GM12878 (cell line): ENCODE measurements around the gene PRIM1. TPM values are rescaled to one million over a fixed set of nuclear protein-coding genes. Genes with fewer than 3 reads are reported as not detected.
A peak's percentile ranks its signal among the peaks of the same experiment; 100 is the strongest.

ENCODE experiments used
- ASH2L ChIP-seq: fragments of 300-600, 200-600 bp; sonication (generic); IDR thresholded peaks from 2 replicates; pipeline ENCODE4 v1.6.1; 2017; ENCODE audit warnings: low read depth, mild to moderate bottlenecking, borderline replicate concordance
- BMI1 ChIP-seq: fragments of 450-650 bp; IDR thresholded peaks from 2 replicates; pipeline ENCODE4 v1.6.1; 2016; ENCODE audit warnings: mild to moderate bottlenecking, moderate library complexity, borderline replicate concordance
- CHD1 ChIP-seq: IDR thresholded peaks from 2 replicates; pipeline ENCODE4 v1.6.1; 2012; ENCODE audit warnings: low read depth, low read length, improper control_type of control experiment
- EGR1 ChIP-seq, 2 experiments: IDR thresholded peaks; 1 replicate in 1 of 2; 2 replicates in 1 of 2; pipeline ENCODE4 v1.6.1; 2011 to 2012; ENCODE audit warnings: low read depth in 2 of 2, low read length in 2 of 2, borderline replicate concordance in 1 of 2, mild to moderate bottlenecking in 1 of 2, moderate library complexity in 1 of 2
- MEF2A ChIP-seq: IDR thresholded peaks from 2 replicates; pipeline ENCODE4 v1.6.1; 2011; ENCODE audit warnings: low read depth, mild to moderate bottlenecking, low read length, moderate library complexity; ENCODE audit not compliant: insufficient read depth
- NKRF ChIP-seq: fragments of 450-650 bp; conservative IDR thresholded peaks from 2 replicates; pipeline ENCODE4 v1.6.1; 2017; ENCODE audit warnings: mild to moderate bottlenecking, moderate library complexity
- TAF1 ChIP-seq: IDR thresholded peaks from 2 replicates; pipeline ENCODE4 v1.6.1; 2011; ENCODE audit warnings: mild to moderate bottlenecking, low read depth, low read length, borderline replicate concordance
- TCF12 ChIP-seq: IDR thresholded peaks from 2 replicates; pipeline ENCODE4 v1.6.1; 2011; ENCODE audit warnings: low read depth, mild to moderate bottlenecking, low read length
- USF1 ChIP-seq: IDR thresholded peaks from 2 replicates; pipeline ENCODE4 v1.6.1; 2011; ENCODE audit warnings: borderline replicate concordance, low read depth, mild to moderate bottlenecking, moderate library complexity, mixed read lengths, low read length; ENCODE audit not compliant: insufficient read depth; ENCODE audit errors: extremely low read length
- WRNIP1 ChIP-seq: IDR thresholded peaks from 2 replicates; pipeline ENCODE4 v1.6.1; 2011; ENCODE audit warnings: low read depth, low read length, improper control_type of control experiment, borderline replicate concordance
- polyA plus RNA-seq, 11 experiments: library from polyadenylated mRNA; depleted of rRNA in 4 of 11; unstranded in 6 of 11; stranded (reverse) in 5 of 11; fragments of >200 nt; fragmentation: Nextera tagmentation in 4 of 11; fragmentation: Illumina TruSeq in 1 of 11; extraction: Ambion mirVana in 4 of 11; extraction: Trizol in 1 of 11; gene quantifications; 1 replicate in 1 of 11; 2 replicates in 10 of 11; pipeline versions ENCODE4 v1.2.1 to v1.2.3, GENCODE V29; 2011 to 2016; ENCODE audit warnings: inconsistent platforms in 2 of 11, missing spikeins in 2 of 11, low read depth in 1 of 11
- total RNA-seq, 4 experiments: library from RNA; depleted of rRNA in 3 of 4; stranded (reverse); fragments of >200 nt in 3 of 4; fragmentation: Illumina TruSeq in 1 of 4; extraction: Trizol in 1 of 4; gene quantifications; 2 replicates each; pipeline versions ENCODE4 v1.2.1 to v1.2.3, GENCODE V29; 2013 to 2021
- TF ChIP-seq, protein P1 (sequence below): IDR thresholded peaks from 2 replicates; pipeline ENCODE4 v1.6.1; 2012; ENCODE audit warnings: improper control_type of control experiment, low read depth, low read length; ENCODE audit not compliant: insufficient replicate concordance
- TF ChIP-seq, protein P2 (sequence below), 3 experiments: IDR thresholded peaks in 2 of 3; conservative IDR thresholded peaks in 1 of 3; 2 replicates each; pipeline ENCODE4 v1.5.1; 2011; ENCODE audit warnings: low read depth in 3 of 3, low read length in 3 of 3, mild to moderate bottlenecking in 3 of 3, control low read depth in 2 of 3, moderate library complexity in 2 of 3, inconsistent platforms in 1 of 3, mixed read lengths in 1 of 3; ENCODE audit not compliant: control insufficient read depth in 2 of 3, insufficient read depth in 1 of 3; ENCODE audit errors: extremely low read depth in 1 of 3
- TF ChIP-seq, protein P3 (sequence below): fragments of 450-650 bp; formaldehyde crosslinking; IDR thresholded peaks from 2 replicates; pipeline ENCODE4 v1.5.0; 2022; ENCODE audit warnings: mild to moderate bottlenecking, missing genetic modification characterization

PRIM1 gene
- total and polyA plus RNA-seq, 10 of the 15 experiments (the other 5 are each of a cell fraction or from before 2014, with no cell fraction given) = 27.1 to 70.6 (median 55.7) TPM

DNA sequence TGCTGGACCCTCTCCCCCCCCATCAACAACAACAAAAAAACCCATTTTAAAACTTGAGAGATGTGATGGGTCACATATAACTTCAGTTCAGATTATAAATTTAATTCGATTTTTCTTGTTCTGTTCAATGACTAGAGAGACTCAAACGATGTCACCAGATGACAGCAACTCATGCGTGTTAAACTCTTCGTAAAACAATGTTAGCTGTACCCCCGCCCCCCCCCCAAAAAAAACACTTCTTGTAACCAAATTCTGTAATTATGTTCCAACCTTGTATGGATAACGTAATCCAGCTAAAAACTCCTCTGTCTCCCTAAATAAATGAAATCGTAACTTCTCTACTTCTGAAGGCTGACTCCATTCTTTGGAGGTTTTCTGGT, 26.4 kb downstream of the PRIM1 start (continued):
- TF ChIP-seq, protein P1, sequence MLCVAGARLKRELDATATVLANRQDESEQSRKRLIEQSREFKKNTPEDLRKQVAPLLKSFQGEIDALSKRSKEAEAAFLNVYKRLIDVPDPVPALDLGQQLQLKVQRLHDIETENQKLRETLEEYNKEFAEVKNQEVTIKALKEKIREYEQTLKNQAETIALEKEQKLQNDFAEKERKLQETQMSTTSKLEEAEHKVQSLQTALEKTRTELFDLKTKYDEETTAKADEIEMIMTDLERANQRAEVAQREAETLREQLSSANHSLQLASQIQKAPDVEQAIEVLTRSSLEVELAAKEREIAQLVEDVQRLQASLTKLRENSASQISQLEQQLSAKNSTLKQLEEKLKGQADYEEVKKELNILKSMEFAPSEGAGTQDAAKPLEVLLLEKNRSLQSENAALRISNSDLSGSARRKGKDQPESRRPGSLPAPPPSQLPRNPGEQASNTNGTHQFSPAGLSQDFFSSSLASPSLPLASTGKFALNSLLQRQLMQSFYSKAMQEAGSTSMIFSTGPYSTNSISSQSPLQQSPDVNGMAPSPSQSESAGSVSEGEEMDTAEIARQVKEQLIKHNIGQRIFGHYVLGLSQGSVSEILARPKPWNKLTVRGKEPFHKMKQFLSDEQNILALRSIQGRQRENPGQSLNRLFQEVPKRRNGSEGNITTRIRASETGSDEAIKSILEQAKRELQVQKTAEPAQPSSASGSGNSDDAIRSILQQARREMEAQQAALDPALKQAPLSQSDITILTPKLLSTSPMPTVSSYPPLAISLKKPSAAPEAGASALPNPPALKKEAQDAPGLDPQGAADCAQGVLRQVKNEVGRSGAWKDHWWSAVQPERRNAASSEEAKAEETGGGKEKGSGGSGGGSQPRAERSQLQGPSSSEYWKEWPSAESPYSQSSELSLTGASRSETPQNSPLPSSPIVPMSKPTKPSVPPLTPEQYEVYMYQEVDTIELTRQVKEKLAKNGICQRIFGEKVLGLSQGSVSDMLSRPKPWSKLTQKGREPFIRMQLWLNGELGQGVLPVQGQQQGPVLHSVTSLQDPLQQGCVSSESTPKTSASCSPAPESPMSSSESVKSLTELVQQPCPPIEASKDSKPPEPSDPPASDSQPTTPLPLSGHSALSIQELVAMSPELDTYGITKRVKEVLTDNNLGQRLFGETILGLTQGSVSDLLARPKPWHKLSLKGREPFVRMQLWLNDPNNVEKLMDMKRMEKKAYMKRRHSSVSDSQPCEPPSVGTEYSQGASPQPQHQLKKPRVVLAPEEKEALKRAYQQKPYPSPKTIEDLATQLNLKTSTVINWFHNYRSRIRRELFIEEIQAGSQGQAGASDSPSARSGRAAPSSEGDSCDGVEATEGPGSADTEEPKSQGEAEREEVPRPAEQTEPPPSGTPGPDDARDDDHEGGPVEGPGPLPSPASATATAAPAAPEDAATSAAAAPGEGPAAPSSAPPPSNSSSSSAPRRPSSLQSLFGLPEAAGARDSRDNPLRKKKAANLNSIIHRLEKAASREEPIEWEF = no peak
- TF ChIP-seq, protein P2, sequence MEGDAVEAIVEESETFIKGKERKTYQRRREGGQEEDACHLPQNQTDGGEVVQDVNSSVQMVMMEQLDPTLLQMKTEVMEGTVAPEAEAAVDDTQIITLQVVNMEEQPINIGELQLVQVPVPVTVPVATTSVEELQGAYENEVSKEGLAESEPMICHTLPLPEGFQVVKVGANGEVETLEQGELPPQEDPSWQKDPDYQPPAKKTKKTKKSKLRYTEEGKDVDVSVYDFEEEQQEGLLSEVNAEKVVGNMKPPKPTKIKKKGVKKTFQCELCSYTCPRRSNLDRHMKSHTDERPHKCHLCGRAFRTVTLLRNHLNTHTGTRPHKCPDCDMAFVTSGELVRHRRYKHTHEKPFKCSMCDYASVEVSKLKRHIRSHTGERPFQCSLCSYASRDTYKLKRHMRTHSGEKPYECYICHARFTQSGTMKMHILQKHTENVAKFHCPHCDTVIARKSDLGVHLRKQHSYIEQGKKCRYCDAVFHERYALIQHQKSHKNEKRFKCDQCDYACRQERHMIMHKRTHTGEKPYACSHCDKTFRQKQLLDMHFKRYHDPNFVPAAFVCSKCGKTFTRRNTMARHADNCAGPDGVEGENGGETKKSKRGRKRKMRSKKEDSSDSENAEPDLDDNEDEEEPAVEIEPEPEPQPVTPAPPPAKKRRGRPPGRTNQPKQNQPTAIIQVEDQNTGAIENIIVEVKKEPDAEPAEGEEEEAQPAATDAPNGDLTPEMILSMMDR (IDR thresholded peaks at IDR 0.05 in 2 of 3, conservative IDR thresholded peaks at IDR 0.05 in 1 of 3; ENCODE audit: control insufficient read depth in 2 of 3, extremely low read depth in 1 of 3, insufficient read depth in 1 of 3, low read depth in 3 of 3, low read length in 3 of 3) = no peak
- TF ChIP-seq BMI1 (no peak), WRNIP1 (no peak), TCF12 (no peak), EGR1 (IDR thresholded peaks at IDR 0.05; ENCODE audit: borderline replicate concordance in 1 of 2, low read depth in 2 of 2, low read length in 2 of 2) (no peak), NKRF (0 out of 2 replicates have a peak, but pooled peaks have one; percentile 14), TAF1 (no peak), CHD1 (no peak), USF1 (no peak), ASH2L (no peak), MEF2A (0 out of 2 replicates have a peak, but pooled peaks have one; percentile 38)
- TF ChIP-seq, protein P3, sequence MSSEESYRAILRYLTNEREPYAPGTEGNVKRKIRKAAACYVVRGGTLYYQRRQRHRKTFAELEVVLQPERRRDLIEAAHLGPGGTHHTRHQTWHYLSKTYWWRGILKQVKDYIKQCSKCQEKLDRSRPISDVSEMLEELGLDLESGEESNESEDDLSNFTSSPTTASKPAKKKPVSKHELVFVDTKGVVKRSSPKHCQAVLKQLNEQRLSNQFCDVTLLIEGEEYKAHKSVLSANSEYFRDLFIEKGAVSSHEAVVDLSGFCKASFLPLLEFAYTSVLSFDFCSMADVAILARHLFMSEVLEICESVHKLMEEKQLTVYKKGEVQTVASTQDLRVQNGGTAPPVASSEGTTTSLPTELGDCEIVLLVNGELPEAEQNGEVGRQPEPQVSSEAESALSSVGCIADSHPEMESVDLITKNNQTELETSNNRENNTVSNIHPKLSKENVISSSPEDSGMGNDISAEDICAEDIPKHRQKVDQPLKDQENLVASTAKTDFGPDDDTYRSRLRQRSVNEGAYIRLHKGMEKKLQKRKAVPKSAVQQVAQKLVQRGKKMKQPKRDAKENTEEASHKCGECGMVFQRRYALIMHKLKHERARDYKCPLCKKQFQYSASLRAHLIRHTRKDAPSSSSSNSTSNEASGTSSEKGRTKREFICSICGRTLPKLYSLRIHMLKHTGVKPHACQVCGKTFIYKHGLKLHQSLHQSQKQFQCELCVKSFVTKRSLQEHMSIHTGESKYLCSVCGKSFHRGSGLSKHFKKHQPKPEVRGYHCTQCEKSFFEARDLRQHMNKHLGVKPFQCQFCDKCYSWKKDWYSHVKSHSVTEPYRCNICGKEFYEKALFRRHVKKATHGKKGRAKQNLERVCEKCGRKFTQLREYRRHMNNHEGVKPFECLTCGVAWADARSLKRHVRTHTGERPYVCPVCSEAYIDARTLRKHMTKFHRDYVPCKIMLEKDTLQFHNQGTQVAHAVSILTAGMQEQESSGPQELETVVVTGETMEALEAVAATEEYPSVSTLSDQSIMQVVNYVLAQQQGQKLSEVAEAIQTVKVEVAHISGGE (CRISPR knock-in tag) = no peak
